RWPE2 (cell line): ENCODE measurements around the gene TGFBR1.

ENCODE experiments used
- ATAC-seq: fragments of 200-7000 bp; cut with Tn5 transposase; 3 replicates; pipeline ENCODE4 v1.9.1; 2021; ENCODE audit warnings: low read depth
- DNase-seq: peaks from one replicate; pipeline ENCODE4 v3.0.0-alpha.2; 2020; ENCODE audit warnings: low spot score
- H3K27ac ChIP-seq: fragments of 450-650 bp; 2 replicates; pipeline ENCODE4 v1.5.1; 2017; ENCODE audit warnings: mild to moderate bottlenecking; ENCODE audit not compliant: poor library complexity, severe bottlenecking
- H3K27me3 ChIP-seq: fragments of 250-450 bp; sonication (Bioruptor Pico); 2 replicates; pipeline ENCODE4 v1.5.1; 2021; ENCODE audit warnings: mild to moderate bottlenecking, moderate library complexity; ENCODE audit not compliant: insufficient read depth, poor library complexity, severe bottlenecking
- H3K36me3 ChIP-seq: fragments of 250-450 bp; sonication (Bioruptor Pico); 2 replicates; pipeline ENCODE4 v1.5.1; 2020; ENCODE audit warnings: low read depth, mild to moderate bottlenecking, moderate library complexity
- H3K4me1 ChIP-seq: fragments of 250-450 bp; sonication (Bioruptor Pico); 2 replicates; pipeline ENCODE4 v1.5.1; 2021; ENCODE audit warnings: mild to moderate bottlenecking, moderate library complexity; ENCODE audit not compliant: insufficient read depth, poor library complexity, severe bottlenecking
- H3K4me3 ChIP-seq: fragments of 250-450 bp; sonication (Bioruptor Pico); 2 replicates; pipeline ENCODE4 v1.5.1; 2021; ENCODE audit warnings: mild to moderate bottlenecking, moderate library complexity; ENCODE audit not compliant: severe bottlenecking
- H3K9me3 ChIP-seq: fragments of 250-450 bp; sonication (Bioruptor Pico); 2 replicates; pipeline ENCODE4 v1.5.1; 2021; ENCODE audit warnings: mild to moderate bottlenecking, moderate library complexity; ENCODE audit not compliant: severe bottlenecking
- TF ChIP-seq, protein P1 (sequence below): fragments of 450-650 bp; IDR thresholded peaks from one replicate; pipeline ENCODE4 v1.5.1; 2017; ENCODE audit warnings: mild to moderate bottlenecking, moderate library complexity; ENCODE audit not compliant: poor library complexity, severe bottlenecking

TGFBR1 gene

DNA sequence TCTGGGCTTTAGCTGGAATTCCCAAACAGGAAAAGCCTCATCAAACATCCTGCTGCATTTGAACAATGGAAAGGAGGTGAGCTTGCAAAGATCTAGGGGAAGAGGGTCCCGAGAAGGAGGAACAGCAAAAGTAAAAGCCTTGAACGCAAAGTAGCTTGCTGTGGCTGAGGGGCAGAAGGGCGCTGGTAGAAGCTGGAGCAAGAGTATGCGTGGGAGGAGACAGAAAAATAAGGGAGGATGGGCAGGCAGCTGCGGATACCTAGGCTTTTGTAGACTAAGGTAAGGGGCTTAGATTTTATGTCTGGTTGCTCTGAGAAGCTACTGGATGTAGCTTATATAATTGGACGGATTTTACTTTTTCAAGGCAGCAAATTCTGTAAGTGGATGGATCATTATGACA is 21.9 kb upstream of the TGFBR1 start:
- H3K27ac ChIP-seq, result no peak overlapping the region
- TF ChIP-seq, protein P1, sequence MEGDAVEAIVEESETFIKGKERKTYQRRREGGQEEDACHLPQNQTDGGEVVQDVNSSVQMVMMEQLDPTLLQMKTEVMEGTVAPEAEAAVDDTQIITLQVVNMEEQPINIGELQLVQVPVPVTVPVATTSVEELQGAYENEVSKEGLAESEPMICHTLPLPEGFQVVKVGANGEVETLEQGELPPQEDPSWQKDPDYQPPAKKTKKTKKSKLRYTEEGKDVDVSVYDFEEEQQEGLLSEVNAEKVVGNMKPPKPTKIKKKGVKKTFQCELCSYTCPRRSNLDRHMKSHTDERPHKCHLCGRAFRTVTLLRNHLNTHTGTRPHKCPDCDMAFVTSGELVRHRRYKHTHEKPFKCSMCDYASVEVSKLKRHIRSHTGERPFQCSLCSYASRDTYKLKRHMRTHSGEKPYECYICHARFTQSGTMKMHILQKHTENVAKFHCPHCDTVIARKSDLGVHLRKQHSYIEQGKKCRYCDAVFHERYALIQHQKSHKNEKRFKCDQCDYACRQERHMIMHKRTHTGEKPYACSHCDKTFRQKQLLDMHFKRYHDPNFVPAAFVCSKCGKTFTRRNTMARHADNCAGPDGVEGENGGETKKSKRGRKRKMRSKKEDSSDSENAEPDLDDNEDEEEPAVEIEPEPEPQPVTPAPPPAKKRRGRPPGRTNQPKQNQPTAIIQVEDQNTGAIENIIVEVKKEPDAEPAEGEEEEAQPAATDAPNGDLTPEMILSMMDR, result no peak
- no peaks in the 10 kb centered on the region for H3K4me1 ChIP-seq
- ATAC-seq, result no peak
- no peaks in the 10 kb centered on the region for H3K36me3 ChIP-seq
- DNase-seq, result no peak
- H3K27me3 ChIP-seq, result no peaks in the 10 kb centered on the region
- no peak overlapping the region for H3K4me3 ChIP-seq
- H3K9me3 ChIP-seq, result no peaks in the 10 kb centered on the region

DNA sequence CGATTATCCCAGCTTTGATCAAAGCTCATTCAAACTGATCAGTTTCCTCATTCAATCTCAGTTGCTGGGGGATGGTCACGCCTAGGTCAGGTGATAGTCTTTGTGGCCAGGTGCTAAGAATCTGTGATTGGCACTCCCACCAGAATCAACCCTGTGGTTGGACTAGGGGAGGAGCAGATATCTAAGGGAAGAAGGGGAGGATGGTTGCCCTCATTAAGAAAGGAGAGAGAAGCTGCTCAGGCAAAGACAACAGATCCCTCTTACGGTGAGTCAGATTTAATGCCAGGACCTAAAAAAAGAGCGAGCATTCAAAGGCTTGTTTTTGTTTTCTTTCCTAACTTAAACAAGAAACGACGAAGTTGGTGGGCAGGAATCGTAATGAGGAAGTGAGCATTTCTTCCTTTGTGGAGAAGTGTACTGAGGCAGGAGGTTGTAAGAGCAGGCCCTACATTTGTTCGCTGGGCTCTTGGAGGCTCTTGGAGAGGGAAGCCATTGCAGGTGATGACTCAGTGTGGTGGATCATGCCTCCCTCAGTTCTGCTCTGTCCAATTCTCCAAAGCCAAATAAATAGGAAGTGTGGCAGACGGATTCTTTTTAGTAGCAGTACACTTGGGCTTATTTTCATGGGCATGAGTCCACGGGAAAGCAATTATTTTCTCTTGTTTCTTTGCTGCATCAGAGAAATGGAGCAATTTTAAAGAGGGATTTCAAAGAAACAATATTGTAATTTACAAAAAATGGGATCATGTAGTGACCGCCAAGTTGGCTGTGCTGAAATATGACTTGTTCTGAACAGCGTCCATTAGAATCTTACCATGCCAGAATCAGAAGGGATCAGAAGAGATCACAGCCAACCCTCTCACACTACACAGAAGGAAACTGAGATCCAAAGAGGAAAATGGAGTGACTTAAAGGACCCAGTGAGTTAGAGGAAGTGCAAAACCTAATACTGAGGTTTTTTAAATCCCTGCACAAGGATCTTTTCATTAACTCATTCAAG is 18.7 kb upstream of the TGFBR1 start:
- DNase-seq (no peak), ATAC-seq (no peak)
- TF ChIP-seq, protein P1, result no peak

GRCh38 chr9:99087462-99087861 is 17.5 kb upstream of the TGFBR1 start:
- H3K27ac ChIP-seq, result no peak overlapping the region
- H3K4me1 ChIP-seq, result no peaks in the 10 kb centered on the region
- no peaks in the 10 kb centered on the region for H3K9me3 ChIP-seq
- no peak overlapping the region for H3K4me3 ChIP-seq
- no peak for DNase-seq
- H3K27me3 ChIP-seq, result no peaks in the 10 kb centered on the region
- ATAC-seq, result no peak
- TF ChIP-seq, protein P1, result no peak
- no peaks in the 10 kb centered on the region for H3K36me3 ChIP-seq

More for the DNA sequence above, 18.7 kb upstream of the TGFBR1 start:
- Histone ChIP-seq H3K27ac (no peak overlapping the region), H3K36me3 (no peaks in the 10 kb centered on the region), H3K4me1 (no peaks in the 10 kb centered on the region), H3K9me3 (no peaks in the 10 kb centered on the region), H3K27me3 (no peaks in the 10 kb centered on the region), H3K4me3 (no peak overlapping the region)

DNA sequence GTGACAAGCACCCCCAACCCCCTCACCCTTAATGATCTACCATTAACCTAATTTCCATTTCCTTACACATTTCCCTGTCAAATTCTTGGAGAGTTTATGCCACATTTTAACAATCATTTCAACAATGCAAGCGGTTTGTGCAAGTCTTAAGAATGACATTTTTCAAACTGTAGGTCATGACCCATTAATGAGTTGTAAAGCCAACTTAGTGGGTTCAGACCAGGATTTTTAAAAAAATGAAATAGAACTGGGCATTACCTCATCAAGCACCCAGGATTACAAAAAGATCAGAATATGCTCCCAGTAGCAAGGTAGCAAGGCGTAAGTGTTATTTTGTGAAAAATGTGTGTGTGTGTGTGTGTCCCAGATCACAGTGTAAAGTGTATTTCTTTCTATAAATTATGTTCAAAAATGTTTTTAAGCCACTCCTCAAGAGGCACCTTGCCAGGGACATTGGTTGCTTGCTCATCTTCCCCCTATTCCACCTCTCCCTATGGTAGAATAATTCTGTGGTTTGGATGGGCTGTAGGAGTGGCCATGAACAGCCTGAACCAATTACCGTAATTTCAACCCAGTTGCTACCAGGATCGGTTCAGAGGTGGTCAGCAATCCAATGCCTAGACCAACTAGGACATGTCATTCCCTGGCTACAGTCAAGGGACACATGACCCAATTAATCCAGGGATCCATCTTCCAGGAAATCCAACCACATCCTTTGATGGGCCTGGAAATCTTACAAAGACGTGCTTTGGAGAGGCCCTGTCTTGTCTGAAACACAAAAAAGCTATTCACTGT is 14.4 kb upstream of the TGFBR1 start:
- no peaks in the 10 kb centered on the region for H3K9me3 ChIP-seq
- ATAC-seq (no peak), DNase-seq (no peak)
- H3K4me1 ChIP-seq, result no peaks in the 10 kb centered on the region
- TF ChIP-seq, protein P1, result no peak
- no peaks in the 10 kb centered on the region for H3K36me3 ChIP-seq
- no peak overlapping the region for H3K4me3 ChIP-seq
- H3K27me3 ChIP-seq, result no peaks in the 10 kb centered on the region
- no peak overlapping the region for H3K27ac ChIP-seq
